Measurements from ENCODE around the gene CMTR1. TPM values are rescaled to one million over a fixed set of nuclear protein-coding genes. Genes with fewer than 3 reads are reported as not detected.

Gene CMTR1
- total RNA-seq, 1 donor from 2014 or later, result 41.7 TPM

GRCh38 chr6:37479266-37479854 lies 46.3 kb downstream of the CMTR1 start:
- no peak for DNase-seq (ENCODE audit: low read depth)

- DNase-seq (ENCODE audit: low read depth), result no peak
Observed at GRCh38 chr6:37480118-37480736, 47.2 kb downstream of the CMTR1 start.

GRCh38 chr6:37480951-37481534 lies 48.0 kb downstream of the CMTR1 start:
- DNase-seq (ENCODE audit: low read depth), result no peak

- no peak for DNase-seq (ENCODE audit: low read depth)
Observed at GRCh38 chr6:37481711-37482605, 48.9 kb downstream of the CMTR1 start.

- DNase-seq (ENCODE audit: low read depth), result no peak
Observed at GRCh38 chr6:37482606-37483251, 49.7 kb downstream of the CMTR1 start.

GRCh38 chr6:37483252-37483901 lies 50.4 kb downstream of the CMTR1 start:
- no peak for DNase-seq (ENCODE audit: low read depth)

- DNase-seq (ENCODE audit: low read depth), result peak; percentile 4
Observed at GRCh38 chr6:37483917-37484785, 51.1 kb downstream of the CMTR1 start.

- no peak for DNase-seq (ENCODE audit: low read depth)
Observed at GRCh38 chr6:37484786-37485170, 51.8 kb downstream of the CMTR1 start.

- no peak for DNase-seq (ENCODE audit: low read depth)
Observed at GRCh38 chr6:37485291-37485702, 52.3 kb downstream of the CMTR1 start.

GRCh38 chr6:37486121-37486839 lies 53.3 kb downstream of the CMTR1 start:
- no peak for DNase-seq (ENCODE audit: low read depth)

DNA sequence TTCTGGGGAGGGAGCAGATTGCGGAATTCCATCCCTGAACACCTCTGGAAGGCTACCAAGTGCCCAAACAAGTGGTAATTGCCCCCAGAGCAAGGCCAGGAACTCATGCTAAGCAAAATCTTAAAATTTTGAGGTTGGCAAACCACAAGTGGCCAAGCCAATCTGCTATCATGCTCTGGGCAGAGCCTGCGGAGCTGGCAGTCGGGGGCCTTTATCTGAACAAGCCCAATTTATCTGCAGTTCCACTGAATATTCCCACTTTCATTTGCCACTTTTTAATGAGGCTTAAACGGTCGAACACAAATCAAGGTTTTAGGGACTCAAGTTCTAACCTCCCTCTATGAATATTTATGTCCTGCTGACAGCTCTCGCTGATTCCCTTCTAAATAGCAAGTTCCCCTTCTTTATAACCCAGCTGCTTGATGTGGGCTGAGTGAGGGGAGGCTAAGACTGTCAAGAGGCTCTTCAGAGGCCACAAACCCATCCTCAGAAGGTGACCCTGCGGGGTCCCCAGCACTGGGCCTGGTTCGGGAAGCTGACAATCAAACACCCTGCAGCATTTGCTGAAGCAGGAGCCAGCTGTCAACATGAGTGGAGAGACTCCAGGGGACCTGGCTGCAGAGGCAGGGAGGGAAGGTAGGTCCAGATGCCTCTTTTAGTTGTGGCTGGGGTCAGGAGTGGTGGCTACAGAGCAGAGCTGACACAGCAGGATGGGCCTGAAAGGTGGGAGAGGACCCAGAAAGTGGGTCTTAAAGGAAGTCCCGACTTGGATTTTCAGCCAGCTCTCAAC lies 54.8 kb downstream of the CMTR1 start:
- DNase-seq (ENCODE audit: low read depth), result no peak

GRCh38 chr6:37488476-37488875 lies 55.5 kb downstream of the CMTR1 start:
- no peak for DNase-seq (ENCODE audit: low read depth)

DNA sequence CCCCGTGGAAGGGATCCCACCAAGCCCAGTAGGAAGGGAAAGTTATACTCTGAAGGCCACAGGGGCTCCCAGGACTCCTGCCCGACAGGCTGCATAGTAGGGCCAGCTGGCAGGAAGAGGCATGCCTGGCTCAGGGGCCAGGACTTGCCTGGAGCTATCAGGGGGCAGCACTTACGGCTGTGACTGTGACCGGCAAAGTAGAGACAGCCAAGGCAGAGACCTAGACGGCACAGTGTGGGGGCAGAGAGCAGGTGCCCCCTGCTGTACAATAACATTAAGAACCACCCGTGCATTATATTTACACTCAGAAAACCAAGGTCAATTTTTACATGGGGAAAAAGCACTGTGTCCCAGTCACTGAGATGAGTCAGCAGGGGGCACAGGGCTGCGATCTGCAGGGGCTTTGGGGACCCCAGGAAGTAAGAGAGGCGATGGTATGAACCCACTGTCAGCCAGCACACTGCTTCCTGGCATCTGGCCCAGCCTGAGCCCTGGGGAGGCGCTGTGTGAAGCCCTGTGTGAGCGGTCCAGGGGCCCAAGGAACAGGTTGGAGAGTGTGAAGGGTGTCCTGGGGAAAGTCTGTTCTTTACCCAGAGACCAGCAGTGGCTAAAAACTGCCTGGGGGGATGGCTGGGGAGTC lies 56.8 kb downstream of the CMTR1 start:
- no peak for DNase-seq (ENCODE audit: low read depth)

GRCh38 chr6:37490536-37491170 lies 57.6 kb downstream of the CMTR1 start:
- DNase-seq (ENCODE audit: low read depth), result no peak

- no peak for DNase-seq (ENCODE audit: low read depth)
Observed at GRCh38 chr6:37491171-37491829, 58.3 kb downstream of the CMTR1 start.

DNA sequence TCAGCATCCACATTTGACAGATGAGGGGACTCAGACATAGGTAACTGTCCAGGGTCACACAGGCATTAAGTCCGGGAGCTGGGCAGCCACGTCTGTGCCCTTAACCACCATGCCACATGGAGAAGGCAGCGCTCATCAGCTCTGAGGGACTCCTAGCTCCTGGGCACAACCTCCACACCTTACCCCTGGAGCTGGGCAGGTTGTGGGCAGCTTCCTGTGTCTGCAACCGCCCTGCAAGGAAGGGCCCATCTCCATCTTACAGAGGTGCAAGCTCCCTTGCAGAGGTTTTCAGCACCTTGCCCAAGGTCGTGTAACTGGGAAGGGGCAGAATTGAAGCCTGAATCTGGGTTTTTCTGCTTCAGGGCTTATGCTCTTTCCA lies 58.8 kb downstream of the CMTR1 start:
- DNase-seq (ENCODE audit: low read depth), result no peak

DNA sequence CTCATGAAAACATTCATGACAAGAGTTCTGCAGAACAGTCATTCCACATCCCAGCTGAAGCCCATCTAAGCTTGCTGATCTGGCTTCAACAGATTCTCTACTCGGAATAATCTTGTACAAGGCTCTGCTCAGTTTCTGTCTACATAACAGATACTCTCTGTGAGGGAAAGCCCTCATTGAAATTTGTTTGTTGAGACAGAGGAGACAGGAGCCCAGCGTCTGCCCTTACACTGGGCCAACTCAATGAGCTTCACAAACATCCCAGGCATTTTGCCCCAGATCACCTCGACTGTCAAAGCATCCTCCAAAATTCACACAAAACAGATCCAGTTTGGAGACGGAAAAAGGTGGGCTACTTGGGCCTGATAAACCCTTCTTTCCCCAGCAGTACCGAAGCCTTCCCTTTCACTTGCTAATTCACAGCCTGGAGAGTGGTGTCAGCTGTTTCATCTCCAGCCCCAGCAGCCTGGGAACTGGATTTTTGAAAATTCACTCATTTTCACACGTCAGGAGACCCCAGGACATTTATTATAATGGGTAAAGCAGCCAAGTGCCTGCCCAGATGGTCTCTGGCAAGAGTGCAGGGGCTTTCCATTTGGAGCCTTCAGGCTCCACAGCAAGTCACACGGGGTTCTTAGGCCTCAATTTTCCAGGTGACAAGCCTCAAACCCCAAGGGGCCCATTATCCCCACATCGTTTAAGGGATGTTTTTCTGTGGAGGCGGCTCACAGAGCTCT lies 59.4 kb downstream of the CMTR1 start:
- no peak for DNase-seq (ENCODE audit: low read depth)
